A549 (cell line): Measurements from ENCODE around the gene AK8.

Experiments
- TFCP2L1 ChIP-seq: fragments of 250-450 bp; sonication (Bioruptor Pico); IDR thresholded peaks from 2 replicates; pipeline ENCODE4 v1.5.0; 2021; ENCODE audit warnings: mild to moderate bottlenecking
- TF ChIP-seq, protein P1 (sequence below): fragments of 150-350 bp; IDR thresholded peaks from 2 replicates; pipeline ENCODE4 v1.6.1; 2014; ENCODE audit warnings: low read depth, mild to moderate bottlenecking, low read length
- TF ChIP-seq, protein P2 (sequence below): IDR thresholded peaks from 2 replicates; pipeline ENCODE4 v1.6.1; 2012

DNA sequence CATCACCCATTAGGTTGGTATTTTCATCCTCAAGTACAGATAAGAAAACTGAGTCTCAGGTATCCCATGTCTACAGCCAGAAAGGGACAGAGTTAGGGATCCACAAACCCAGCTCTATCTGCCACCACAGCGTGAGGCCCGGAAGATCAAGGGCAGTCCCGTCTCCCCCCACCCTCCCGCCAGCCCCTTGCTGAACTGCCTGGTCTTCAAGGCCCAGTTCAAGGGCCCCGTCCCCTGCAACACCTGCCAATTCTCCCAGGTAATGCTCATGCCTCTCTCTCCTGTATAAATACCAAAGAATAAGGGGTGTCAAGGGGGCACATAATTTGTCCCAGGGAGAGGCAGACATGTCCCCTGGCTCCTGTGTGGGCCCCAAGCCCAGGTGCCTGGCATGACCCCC lies 50.7 kb downstream of the AK8 start:
- TF ChIP-seq, protein P1, sequence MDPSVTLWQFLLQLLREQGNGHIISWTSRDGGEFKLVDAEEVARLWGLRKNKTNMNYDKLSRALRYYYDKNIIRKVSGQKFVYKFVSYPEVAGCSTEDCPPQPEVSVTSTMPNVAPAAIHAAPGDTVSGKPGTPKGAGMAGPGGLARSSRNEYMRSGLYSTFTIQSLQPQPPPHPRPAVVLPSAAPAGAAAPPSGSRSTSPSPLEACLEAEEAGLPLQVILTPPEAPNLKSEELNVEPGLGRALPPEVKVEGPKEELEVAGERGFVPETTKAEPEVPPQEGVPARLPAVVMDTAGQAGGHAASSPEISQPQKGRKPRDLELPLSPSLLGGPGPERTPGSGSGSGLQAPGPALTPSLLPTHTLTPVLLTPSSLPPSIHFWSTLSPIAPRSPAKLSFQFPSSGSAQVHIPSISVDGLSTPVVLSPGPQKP, result no peak
- no peak for TF ChIP-seq TFCP2L1 (CRISPR knock-in tag)
- TF ChIP-seq, protein P2, sequence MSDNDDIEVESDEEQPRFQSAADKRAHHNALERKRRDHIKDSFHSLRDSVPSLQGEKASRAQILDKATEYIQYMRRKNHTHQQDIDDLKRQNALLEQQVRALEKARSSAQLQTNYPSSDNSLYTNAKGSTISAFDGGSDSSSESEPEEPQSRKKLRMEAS, result no peak
